Measurements from ENCODE around the gene GAREM1.
A peak's percentile ranks its signal among the peaks of the same experiment; 100 is the strongest.
"Not testable (repeated sequence)": the region's sequence is repeated elsewhere in the genome, so short reads cannot be mapped to it uniquely, and the experiment has no call there.

Gene GAREM1

DNA sequence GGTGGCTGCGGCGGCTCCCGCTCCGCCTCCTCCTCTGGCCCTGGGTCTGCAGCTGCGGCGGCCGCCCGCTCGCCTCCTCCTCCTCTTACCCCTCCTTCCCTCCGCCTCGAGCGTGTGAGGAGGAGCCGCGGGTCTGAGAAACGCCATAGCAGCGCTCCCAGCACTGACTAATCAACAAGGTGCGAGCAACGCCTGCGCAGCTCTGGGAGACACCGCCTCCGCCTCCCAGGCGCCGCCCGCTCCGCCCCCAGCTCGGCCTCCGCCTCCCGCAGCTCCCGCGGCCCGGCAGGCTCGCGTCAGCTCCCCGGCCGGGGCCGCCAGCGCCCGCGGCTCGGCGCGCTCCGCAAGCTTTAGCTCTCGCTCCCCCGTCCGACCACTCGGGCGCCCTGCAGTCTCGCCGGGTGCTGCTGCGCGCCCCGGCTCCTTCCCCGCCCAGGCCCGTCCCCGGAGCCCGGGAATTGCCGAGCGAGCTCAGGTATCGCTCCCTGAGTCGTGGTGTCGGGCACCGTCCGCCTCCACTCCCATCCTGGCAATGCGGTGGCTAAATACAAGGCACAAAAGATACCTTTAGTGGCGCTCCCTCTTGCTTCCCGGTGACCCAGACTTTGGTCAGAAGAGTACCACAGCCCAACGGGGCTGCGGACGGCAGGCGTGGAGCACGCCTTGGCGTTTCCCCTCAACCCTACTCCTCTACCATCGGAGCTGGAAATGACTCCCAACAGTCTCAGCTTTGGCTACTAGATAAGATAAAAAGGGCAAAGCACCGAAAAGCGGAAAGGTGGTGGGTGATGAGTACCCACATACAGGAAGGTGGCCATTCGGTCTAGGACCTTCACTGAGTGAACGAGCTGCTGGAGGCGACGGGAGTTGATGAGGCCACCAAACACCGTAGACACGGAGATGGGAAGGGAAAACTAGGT, at the start of gene GAREM1:
GAREM1 (minus strand) TSS at position 169 of the 920 bp plus-strand sequence. CDS start 454 bp downstream, outside the sequence.
- DNase-seq: peak; percentile 99

- DNase-seq: no peak
These were observed 40.5 kb upstream of the GAREM1 start for GRCh38 chr18:32511147-32511546.

GRCh38 chr18:32509111-32509510, 38.4 kb upstream of the GAREM1 start:
- DNase-seq: no peak

DNA sequence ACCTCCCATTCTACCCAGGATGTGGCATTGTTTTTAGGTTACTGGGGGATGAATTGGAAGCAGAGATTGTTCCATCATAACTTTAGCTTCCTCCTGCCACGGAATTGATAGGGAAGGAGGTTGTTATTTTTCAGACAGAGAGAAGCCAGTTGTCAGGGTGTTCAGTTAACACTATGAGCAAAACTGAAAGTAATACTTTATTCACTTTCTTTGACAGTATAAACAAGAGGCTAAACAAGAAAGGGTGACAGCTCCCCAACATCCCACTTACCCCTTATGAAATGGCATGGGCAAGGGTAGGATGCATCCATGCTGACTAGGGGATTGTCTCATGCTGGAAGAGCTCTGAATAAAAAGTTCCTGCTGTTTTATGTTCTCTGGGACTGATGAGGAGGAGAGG, 36.4 kb upstream of the GAREM1 start:
- no peak for DNase-seq

GRCh38 chr18:32502014-32502413, 31.3 kb upstream of the GAREM1 start:
- no peak for DNase-seq

DNA sequence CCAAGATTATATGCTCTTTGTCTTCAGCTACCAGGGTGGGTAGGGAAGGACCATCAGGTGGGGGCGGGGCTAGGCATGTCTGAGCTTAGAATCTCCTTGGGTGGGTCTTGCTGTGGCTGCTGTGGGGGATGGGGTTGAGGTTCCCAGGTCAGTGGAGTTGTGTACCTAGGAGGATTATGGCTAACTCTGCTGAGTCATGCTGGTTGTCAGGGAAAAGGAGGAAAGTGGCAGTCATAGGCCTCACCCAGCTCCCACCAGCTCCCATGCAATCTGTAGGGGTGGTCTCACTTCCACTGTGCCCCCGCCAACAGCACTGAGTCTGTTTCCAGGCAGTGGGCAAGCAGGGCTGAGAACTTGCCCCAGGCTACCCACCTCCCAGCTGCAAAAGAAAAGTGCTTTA, 30.6 kb upstream of the GAREM1 start:
- DNase-seq: not testable (repeated sequence)

DNA sequence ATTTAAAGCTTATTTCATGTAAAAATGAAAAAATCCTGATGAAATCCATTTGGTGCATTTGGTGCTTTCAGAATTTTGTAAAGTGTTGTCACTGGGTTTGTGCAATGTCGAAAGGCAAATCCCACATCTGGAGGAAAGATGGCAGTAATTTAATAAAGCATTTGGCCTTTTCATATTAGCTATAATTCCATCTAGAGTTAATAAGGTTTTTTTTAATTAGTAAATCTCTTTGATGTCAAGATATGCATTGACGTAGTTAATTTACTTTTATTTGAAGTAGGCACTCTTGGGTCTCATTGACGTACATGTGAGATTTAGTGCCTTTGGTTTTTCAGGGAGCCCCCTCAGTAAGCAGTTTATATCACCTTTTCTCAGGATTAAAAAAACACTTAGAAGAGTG, 12.3 kb upstream of the GAREM1 start:
- no peak for DNase-seq

GRCh38 chr18:32482117-32482516, 11.4 kb upstream of the GAREM1 start:
- DNase-seq: no peak

GRCh38 chr18:32480581-32480980, 9.9 kb upstream of the GAREM1 start:
- no peak for DNase-seq

- DNase-seq: no peak
These were observed 8.1 kb upstream of the GAREM1 start for GRCh38 chr18:32478807-32479206.

DNA sequence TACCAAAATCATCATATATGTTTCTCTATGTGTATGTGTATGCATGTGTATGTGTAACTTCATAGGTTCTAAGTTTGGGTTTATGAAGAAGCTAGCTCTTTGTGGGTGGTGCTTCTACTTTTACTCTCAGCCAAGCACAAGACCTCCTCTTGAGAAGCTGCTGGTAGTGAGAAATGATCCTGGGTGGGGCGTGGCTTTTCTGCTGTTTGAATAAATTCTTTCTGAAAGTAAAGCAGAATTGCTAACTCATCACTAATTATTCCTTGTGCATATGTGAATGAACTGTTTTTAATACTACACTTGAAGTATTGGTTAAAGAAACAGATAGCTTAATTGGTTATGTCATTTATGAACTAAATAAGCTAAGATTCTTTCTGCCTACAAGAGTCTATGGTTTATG, 7.6 kb upstream of the GAREM1 start:
- DNase-seq: no peak

GRCh38 chr18:32476106-32476505, 5.4 kb upstream of the GAREM1 start:
- no peak for DNase-seq

- DNase-seq: not testable (repeated sequence)
These were observed 4.4 kb upstream of the GAREM1 start for GRCh38 chr18:32475069-32475468.

DNA sequence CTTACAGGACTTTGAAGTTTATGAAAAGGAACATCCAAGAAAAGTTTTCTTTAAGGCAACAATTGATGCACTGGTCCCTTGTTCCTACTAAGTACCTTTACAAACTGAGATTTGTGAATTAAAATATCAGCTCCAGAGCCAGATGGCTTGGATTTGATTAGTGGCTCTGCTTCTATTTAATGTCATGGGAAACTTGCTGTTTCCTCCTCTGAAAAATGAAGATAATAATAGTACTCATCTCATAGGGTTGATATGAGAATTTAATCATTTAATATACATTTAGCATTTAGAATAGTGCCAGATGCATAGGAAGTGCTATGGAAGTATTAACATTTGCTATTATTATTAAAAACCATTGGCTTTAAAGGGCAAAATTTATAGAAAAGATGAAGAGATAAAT, 2.6 kb upstream of the GAREM1 start:
- DNase-seq: no peak

- no peak for DNase-seq
These were observed 2.2 kb upstream of the GAREM1 start for GRCh38 chr18:32472841-32473240.

DNA sequence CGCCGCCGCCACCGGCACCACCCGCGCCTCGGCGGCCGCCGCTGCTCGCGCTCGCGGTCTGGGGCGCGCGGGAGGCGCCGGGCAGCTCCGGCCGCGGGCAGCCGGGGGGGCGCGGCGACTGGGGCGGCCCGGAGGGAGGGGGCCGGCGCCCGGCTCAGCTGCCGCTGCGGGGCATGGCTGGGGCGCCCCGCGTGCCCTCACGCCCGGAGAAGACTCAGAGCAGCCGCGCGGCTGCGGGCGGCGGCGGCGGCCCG, 295 bp downstream of the GAREM1 start:
- DNase-seq: no peak

- DNase-seq: peak; percentile 43
These were observed 807 bp downstream of the GAREM1 start for GRCh38 chr18:32469691-32470459.

GRCh38 chr18:32469190-32469651, 1.5 kb downstream of the GAREM1 start:
- peak; percentile 61 for DNase-seq

GRCh38 chr18:32468147-32468845, 2.4 kb downstream of the GAREM1 start:
- DNase-seq: no peak

DNA sequence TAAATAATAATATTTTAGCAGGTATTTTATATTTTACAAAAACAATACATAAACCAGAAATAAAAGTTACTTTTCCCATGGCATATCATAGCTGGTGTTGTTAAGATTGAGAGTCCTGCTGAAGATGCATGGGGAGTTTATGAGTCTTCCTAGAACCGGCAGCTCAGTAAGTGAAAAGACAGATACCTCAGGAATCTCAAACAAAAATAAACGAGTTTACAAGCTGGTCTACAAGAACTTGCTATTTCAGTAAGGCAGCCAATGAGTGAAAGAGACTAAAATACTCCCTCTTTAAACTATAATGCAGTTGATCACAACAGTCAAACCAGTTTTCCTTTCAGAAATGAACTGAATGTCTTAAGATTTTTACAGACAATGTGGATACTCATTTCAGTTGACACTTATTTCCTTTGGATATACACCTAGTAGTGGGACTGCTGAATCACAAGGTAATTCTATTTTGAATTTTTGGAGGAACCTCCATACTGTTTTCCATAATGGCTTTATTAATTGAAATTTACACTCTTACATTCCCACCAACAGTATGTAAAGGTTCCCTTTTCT, 8.9 kb downstream of the GAREM1 start:
- DNase-seq: no peak

DNA sequence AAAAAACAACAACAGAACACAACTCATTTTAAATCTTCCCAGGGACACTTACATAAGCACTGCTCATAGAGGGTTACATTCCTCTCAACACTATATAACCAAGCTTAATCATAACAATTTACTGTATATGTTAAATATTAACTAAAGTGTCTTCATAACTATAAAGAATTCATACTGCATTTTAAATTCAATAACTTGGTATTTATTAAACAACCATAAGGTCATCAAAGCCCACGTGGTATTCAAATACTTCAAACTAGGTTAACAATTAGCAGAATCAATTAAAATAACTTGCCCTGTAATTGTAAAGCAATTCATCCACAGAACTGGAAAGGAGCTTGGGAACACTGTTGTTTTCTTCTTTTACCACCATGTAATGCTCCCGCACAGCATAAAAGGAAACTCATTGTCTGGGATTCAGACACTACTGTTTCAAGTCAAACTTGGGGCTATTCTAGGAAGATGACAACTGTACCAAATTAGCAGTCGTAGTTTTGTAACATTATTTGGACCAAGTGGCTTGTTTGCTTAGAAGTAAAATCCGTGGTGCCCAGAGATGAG, 10.4 kb downstream of the GAREM1 start:
- no peak for DNase-seq

GRCh38 chr18:32459361-32460101, 11.2 kb downstream of the GAREM1 start:
- DNase-seq: no peak
